Stimulated activated CD8-positive, alpha-beta memory T cell treated with anti-CD3 and anti-CD28 coated beads, Interleukin-12 subunit alpha, Interleukin-12 subunit beta, amount 100 ng/mL, for 24 hours (primary cell): ENCODE data around the gene FOXD4.
"Not testable (repeated sequence)": the region's sequence is repeated elsewhere in the genome, so short reads cannot be mapped to it uniquely, and the experiment has no call there.

Experiments used
- DNase-seq: peaks from one replicate; pipeline ENCODE4 v3.0.0-alpha.2; 2020; ENCODE audit errors: extremely low read depth

Gene FOXD4

GRCh38 chr9:117995-118467 is at the start of gene FOXD4:
Gene FOXD4 (minus strand): TSS chr9:118417. CDS start chr9:118119, 298 bp downstream.
- DNase-seq: not testable (repeated sequence)

GRCh38 chr9:159871-160270 is 41.7 kb upstream of the FOXD4 start:
- DNase-seq: not testable (repeated sequence)

- not testable (repeated sequence) for DNase-seq
Observed at GRCh38 chr9:151173-151572, 33.0 kb upstream of the FOXD4 start.

- DNase-seq: not testable (repeated sequence)
Observed at GRCh38 chr9:139880-140279, 21.7 kb upstream of the FOXD4 start.

GRCh38 chr9:117144-117994 is 848 bp downstream of the FOXD4 start:
- DNase-seq: not testable (repeated sequence)

- not testable (repeated sequence) for DNase-seq
Observed at GRCh38 chr9:116239-117077, 1.8 kb downstream of the FOXD4 start.

GRCh38 chr9:115118-115451 is 3.1 kb downstream of the FOXD4 start:
- not testable (repeated sequence) for DNase-seq

- not testable (repeated sequence) for DNase-seq
Observed at GRCh38 chr9:114267-115117, 3.7 kb downstream of the FOXD4 start.

GRCh38 chr9:113468-114266 is 4.5 kb downstream of the FOXD4 start:
- DNase-seq: not testable (repeated sequence)

- not testable (repeated sequence) for DNase-seq
Observed at GRCh38 chr9:112589-113467, 5.4 kb downstream of the FOXD4 start.

GRCh38 chr9:110672-111071 is 7.5 kb downstream of the FOXD4 start:
- DNase-seq: not testable (repeated sequence)

GRCh38 chr9:109540-109939 is 8.7 kb downstream of the FOXD4 start:
- DNase-seq: not testable (repeated sequence)

- DNase-seq: not testable (repeated sequence)
Observed at GRCh38 chr9:108742-109495, 9.3 kb downstream of the FOXD4 start.

- not testable (repeated sequence) for DNase-seq
Observed at GRCh38 chr9:105991-106390, 12.2 kb downstream of the FOXD4 start.

- DNase-seq: not testable (repeated sequence)
Observed at GRCh38 chr9:100430-100829, 17.8 kb downstream of the FOXD4 start.

GRCh38 chr9:99867-100266 is 18.4 kb downstream of the FOXD4 start:
- DNase-seq: not testable (repeated sequence)

- DNase-seq: not testable (repeated sequence)
Observed at GRCh38 chr9:98775-99174, 19.4 kb downstream of the FOXD4 start.

GRCh38 chr9:94992-95391 is 23.2 kb downstream of the FOXD4 start:
- DNase-seq: not testable (repeated sequence)

- not testable (repeated sequence) for DNase-seq
Observed at GRCh38 chr9:94323-94722, 23.9 kb downstream of the FOXD4 start.
